HG03439 (cell line): ENCODE data around the gene PABPN1L.
"Not testable (repeated sequence)": the region's sequence is repeated elsewhere in the genome, so short reads cannot be mapped to it uniquely, and the experiment has no call there.

Source experiments
- ATAC-seq: cut with Tn5 transposase; IDR thresholded peaks from one replicate; pipeline ENCODE4 v1.9.1; 2021; ENCODE audit warnings: mild to moderate bottlenecking, moderate library complexity; ENCODE audit not compliant: unreplicated experiment

The PABPN1L gene

DNA sequence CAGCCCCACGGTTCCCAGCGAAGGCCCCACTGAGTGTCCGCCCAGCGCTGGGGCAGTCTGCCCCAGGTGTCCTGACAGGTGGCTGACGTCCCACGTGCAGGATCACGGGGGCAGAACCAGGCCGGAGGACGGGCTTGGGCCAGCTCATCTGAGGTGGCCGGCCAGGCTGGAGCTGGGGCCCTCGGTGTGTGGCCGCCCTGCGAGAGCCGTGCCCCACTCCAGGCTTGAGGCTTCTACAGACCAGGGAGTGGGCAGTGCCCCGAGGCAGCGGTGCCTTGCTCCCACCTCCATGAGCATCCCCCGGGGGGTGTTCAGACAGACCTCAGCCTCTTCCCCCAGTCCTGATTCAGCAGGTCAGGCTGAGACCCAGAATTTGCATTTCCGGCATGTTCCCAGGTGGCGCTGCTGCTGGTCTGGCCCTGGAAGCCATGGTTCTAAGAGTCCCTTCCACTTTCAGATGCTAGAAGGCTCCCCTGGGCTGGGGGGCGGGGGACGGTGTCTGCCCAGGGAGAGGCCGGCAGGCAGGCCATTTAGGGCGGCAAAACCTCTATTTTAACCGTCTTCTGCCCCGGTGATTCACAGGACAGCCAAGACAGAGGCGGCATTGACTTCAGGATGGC is 35.4 kb upstream of the PABPN1L start:
- no peak for ATAC-seq

DNA sequence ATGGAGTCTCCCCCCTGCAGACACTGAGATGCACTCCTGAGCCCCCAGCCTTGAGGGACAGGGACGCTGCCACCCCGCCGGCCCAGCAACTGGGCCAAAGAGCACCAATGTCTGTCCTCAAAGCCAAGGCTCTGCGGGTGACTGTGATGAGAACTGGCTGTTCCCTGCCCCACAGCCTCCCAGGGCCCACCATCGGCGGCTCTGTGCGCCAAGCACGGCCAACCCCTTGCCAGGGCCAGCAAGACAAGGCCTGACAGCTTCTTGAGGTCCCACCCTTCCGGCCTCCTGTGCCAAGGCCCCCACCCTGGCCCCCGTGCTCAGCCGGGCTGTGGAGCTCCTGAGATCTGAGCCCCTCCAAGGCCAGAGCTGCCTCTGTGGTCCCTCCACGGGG is 34.2 kb upstream of the PABPN1L start:
- ATAC-seq = no peak

DNA sequence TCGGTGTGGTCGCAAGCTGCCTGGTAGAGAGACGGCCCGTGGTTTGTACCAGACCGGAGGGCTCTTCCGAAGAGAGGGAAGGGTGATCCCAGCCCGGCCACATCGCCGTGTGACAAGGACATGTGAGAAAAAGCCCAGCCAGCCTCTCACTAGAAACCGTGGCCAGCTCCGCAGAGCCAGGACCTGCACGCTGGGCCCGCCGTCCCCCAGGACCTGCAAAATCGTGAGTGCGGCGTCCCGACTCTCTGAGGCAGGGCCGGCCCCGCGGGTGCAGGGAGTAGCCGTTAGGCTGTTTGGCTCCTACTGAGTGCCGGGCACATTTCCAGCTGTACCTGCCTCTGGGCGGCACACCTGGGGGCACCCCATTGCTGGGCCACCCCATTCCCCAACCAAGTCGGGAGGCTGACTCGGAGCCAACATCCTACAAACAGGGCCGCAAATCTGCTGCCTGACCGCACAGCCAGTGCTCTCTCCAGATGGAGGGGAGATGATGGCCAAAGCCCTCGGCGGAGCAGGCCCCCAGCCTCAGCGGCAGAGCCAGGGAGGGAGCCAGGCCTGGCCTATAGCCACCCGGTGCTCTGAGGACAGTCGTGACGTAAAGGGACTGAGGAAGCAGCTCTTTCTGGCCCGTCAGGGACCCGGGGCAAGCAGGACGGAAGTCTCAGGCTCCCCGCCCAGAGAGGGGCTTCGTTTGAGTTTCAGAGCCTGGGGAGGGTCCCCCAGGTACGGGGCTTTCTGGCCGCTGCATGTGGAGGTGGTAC is 33.6 kb upstream of the PABPN1L start:
- ATAC-seq = no peak

DNA sequence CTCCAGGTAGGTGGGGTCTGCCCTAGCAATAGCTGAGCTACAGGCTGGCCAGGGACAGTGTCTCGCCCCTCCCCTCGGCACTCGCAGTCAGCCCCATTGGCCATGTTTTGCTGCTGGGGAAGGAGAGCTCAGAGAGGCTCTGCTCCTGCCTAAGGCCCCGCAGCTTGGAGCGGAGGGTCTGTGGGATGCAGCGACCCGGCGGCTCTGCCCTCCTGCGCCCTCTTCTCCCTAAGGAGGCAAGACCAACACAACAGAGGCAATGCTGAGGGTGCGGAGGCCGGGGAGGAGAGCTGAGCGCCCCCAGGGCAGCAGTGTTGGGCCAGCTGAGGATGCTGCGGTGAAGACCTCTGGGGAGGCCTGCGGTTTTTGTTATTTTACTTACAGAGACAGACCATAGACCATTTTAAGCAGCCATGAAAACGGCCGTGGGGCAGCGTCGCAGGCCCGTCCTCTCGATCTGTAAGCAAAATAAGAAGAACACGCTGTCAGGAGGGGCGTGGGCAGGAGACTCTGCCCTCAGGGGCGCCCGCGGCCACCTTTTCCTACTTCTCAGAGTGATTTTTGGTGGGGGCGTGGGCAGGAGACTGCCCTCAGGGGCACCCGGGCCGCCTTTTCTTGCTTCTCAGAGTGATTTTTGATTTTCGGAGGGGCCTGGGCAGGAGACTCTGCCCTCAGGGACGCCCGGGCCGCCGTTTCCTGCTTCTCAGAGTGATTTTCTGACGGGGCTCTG is 31.4 kb upstream of the PABPN1L start:
- no peak for ATAC-seq

DNA sequence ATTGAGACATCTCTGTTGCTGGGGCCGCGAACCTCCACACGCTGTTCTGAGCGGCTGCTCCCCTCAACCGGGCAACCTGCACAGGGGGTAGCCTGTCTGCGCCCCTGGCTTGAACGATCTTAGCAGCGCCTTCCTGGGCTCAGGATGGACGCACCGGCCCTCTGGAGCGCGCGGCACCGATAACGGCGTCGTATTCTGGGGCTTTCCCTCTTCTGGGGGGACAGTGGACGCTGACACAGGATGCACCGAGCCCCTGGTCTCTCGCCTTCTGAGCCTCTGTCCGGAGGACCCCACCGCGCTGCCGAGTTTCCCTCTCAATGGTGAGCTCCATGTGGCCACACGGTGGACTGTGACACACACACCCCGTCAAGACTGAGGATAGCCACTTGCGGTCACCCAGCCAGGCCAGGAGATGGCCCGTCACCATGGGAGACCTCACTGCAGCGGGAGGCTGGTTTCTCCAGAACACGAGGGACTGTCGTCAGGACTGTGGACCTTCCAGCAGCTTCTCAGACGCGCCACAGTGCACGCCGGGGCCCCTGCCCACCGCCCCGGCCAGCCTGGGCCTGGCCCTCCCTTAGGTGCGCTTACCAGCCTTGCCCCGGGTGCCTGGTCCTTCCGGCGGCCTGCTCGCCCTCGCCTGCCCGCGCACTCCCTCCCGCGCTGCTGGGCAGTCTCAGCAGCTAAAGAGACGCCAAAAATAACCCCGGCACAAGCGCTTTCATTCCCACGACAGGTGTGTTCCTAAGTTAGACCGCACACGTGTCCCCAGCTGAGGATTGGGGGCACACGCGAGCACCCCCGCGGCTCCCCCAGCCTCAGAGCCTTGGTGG is 30.0 kb upstream of the PABPN1L start:
- no peak for ATAC-seq

DNA sequence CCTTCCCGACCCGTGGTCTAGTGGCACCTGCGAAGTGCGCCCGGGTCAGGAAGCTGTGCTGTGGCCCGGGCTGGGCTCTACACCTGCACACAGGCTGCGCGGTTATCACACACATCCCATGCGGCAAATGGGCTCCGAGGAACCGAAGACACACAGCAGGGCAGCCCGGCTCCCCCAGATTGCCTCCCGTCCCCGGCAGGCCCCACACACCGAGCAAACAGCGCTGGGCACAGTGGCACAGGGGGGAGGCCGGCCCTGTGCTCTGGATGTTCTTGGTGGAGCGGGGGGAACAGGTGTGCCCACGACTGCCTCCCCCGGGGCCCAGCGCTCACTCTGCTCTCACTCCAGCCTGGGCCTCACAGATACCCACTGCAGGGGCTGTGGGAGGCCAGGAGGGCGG is 28.9 kb upstream of the PABPN1L start:
- no peak for ATAC-seq

DNA sequence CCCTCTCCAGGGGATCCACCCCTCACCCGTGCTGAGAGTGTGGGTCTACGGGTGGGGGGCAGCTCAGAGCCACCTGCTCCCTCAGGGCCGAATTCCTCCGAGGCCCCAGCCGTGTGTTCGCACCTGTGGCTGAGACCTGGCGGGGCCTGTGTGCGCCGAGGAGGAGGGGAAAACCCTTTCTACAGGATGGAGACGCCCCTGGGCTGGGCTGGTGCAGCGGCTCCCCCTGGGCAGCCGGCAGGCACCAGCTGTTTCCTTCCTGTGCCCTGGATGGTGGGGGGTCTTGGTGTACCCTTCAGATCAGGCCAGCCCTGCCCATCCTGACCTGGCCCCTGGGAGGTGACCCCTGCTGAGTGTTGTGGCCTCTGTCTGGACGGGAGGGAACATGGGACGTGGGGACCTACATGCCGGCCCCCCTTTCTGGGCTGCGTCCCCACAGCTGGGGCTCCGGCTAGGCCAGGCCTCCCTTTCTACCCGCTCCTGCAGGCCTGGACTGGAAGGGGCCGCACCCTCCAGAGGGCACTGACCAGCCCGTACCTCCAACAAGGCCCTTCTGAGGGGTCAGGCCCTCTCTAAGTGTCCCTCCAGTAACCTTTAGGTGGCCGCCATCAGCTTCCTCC is 28.3 kb upstream of the PABPN1L start:
- no peak for ATAC-seq

DNA sequence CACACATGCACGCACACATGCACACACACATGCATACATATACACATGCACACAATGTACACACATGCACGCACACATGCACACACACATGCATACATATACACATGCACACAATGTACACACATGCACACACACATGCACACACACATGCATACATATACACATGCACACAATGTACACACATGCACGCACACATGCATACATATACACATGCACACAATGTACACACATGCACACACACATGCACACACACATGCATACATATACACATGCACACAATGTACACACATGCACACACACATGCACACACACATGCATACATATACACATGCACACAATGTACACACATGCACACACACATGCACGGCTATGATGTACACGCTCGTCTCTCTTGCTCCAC is 27.8 kb upstream of the PABPN1L start:
- not testable (repeated sequence) for ATAC-seq

DNA sequence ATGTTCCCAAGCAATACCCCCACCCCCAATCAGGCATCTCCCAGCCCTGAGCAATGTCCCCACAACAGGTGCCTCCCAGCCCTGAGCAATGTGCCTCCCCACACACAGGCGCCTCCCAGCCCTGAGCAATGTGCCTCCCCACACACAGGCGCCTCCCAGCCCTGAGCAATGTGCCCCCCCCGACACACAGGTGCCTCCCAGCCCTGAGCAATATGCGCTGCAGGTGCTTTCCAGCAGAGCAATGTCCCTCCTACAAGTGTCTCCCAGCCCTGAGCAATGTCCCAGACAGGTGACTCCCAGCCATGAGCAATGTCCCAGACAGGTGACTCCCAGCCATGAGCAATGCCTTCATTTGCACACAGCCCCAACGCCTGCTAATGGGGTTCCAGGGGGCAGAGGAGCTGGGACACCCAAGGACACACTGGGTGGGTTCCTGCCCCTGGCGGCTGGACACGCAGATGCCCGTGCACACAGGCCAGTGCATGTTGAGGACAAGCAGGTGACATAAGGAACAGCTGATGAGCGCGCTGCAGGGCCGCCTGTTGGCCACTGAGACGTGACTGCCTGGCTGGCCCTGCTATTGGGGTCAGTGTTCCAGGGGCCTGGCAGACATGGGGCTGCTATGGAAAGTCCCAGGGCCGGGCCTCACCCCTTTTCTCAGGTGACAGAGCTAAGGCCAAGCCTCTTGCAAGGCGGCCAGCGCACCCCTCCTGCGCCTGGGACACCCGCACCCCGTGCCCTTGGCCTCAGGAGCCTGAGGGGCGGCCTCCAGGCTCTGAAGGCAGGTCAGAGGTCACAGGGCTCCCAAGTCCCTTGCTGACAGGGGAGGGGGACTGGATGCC is 26.9 kb upstream of the PABPN1L start:
- ATAC-seq = no peak

DNA sequence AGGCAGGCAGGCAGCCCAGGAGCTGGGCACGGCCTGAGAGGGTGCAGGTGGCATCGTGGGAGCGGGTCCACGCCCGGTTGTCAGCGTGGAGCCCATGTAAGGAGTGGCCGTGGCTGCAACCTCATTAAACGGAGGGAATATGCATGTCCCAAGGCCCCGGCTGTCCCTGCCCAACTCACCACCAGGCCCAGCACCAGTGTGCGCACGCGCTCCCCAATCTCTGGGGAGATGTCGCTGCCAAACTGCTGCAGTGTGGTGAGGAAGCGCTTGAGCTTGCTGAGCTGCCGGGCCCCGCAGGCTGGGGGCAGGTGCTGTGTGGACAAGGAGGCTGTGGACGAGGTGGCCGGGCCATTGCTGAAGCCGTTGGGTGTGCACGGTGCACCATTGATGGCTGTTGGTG is 25.6 kb upstream of the PABPN1L start:
- no peak for ATAC-seq

GRCh38 chr16:88891083-88891482 is 24.6 kb upstream of the PABPN1L start:
- ATAC-seq = no peak

GRCh38 chr16:88889702-88890352 is 23.4 kb upstream of the PABPN1L start:
- ATAC-seq = not testable (repeated sequence)

DNA sequence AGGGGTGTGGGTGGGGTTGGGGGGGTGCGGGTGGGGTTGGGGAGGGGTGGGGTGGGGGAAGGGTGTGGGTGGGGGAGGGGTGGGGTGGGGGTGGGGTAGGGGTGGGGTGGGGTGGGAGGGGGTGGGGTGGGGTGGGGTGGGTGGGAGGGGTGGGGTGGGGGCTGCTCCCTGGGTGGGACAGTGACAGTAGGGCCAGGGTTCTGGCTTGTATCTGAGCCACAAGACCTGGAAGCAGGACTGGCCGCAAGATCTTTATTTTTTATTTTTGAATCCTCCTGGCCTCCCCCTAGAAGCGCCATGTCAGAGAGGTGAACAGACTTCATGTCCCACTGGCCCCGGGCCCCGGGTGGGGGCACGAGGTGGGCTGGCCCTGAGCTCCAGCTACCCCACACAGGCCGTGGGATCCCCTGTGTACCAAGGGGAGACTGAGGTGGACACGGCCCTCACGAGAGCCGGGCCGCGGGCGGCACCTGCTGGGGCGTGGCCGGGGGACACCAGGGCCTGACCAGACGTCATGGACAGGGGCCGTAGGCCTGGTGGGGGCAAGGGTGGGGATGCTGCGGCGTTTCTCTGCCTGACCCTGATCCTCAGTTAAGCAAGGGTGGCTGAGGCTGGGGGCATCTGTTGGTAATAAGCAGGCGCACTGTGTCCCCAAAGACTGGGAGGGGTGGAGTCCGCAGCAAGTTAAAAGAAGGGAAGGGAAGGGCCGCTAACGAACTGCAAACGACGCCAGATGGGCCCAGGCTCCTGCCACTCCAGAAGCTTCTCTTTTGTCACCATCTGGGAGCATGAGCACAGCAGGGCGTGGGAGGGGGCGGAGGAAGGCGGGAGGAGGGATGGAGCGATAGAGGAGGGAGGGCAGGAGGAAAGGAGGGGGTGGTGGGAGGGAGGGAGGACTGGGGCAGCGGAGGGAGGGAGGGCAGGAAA is 22.3 kb upstream of the PABPN1L start:
- no peak for ATAC-seq

DNA sequence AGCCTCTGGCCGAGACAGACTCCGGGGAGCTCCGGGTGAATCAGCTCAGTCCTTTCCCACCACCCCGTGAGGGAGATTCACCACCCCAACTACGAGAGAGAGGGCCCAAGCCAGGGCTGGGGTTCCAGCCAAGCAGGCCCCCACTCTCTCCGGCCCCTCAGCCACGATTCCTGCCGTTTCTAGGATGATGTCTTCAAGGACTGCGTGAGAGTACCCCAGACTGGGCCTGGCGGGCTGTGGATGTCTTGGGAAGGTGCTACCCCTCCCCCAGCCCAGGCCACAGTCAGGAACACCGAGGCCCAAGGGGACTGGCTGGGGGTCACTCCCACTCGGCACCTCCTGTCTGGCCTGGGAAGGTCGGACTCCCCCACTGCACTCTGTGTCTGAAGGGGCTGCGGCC is 21.6 kb upstream of the PABPN1L start:
- ATAC-seq = no peak

GRCh38 chr16:88886845-88887521 is 20.5 kb upstream of the PABPN1L start:
- no peak for ATAC-seq

DNA sequence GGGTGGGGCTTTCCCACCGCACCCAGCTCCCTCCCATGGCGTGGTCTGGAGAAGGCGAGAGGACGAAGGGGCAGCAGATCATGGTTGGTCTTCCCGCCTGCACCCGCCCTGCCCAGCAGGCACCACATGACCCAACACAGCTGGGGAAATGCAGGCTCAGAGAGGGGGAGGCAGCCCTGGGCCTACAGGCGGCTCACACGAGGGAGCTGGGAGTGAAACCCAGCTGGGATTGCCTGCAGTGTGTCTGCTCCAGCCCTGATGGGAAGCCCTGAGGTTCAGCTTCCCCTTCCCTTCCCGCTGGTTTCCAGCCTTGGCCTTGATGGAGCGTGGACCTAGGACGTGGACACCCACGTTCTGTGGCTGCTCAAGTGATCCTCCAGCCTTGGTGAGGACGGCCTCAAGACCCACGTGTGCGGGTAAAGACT is 20.0 kb upstream of the PABPN1L start:
- no peak for ATAC-seq

GRCh38 chr16:88885693-88886280 is 19.3 kb upstream of the PABPN1L start:
- ATAC-seq = no peak
